GM18517 (cell line): Measurements from ENCODE around the gene ERC2.

Experiments
- ATAC-seq: cut with Tn5 transposase; IDR thresholded peaks from one replicate; pipeline ENCODE4 v1.9.1; 2021; ENCODE audit warnings: mild to moderate bottlenecking, moderate library complexity; ENCODE audit not compliant: unreplicated experiment

Gene ERC2

GRCh38 chr3:55474213-55474632, 994.0 kb downstream of the ERC2 start:
- no peak for ATAC-seq

GRCh38 chr3:55473788-55474187, 994.5 kb downstream of the ERC2 start:
- no peak for ATAC-seq

GRCh38 chr3:55471522-55472280, 996.6 kb downstream of the ERC2 start:
- ATAC-seq: no peak

DNA sequence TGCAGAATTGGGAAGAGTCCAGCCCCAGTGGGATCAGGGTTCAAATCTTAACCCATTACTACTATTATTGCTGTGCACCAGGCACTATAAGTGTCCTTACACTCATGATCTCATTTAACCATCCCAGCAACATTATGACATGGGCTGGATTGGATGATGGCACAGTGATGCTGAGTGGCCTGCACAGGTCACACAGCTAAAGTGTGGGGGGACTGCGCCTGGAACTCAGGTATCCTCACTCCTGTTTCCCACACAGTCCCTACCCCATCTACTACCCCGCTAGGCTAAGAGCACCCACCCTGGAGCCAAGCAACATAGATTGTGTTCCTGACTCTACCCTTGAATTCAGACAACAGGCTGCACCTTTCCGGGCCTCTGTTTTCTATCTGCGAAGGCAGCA, 997.2 kb downstream of the ERC2 start:
- ATAC-seq: no peak

DNA sequence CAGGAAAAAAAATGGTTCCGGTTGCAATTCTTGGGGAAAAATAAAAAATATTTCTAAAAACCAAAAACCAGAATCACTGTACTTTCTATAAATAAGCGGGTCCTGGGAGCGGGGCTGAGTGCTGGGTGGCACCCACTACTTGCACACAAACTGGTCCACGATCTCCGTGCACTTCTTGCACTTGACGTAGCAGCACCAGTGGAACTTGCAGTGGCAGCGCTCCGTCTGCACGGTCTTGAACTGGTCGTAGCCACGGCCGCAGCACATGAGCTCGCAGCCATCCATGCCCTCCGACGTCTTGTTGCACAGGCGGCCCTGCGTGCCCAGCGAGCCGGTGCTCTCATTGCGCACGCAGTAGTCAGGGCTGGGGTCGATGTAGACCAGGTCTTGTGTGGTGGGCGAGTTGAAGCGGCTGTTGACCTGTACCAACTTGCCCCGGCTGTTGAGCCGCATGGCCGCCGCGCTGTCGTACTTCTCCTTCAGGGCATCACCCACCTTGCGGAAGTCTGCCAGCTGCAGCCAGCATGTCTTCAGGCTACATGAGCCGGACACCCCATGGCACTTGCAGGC, 998.2 kb downstream of the ERC2 start:
- no peak for ATAC-seq

DNA sequence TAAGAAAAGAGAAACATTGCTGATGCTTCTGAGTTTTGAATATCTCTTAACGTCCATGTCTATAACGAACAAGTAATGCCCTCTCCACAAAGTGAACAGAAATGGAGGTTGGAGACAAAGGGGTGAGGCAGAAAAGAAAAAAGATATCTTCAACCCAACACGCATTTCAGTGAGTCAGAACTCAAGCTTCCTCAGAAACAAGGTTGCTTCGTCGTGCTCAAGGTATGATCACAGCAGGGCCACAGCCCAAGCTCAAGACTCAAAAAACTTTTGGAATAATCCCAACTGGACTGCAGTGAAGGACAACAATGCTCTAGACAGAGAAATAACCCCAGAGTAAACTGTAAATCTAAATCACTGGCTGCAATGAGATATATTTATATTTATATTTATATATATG, 1000.0 kb downstream of the ERC2 start:
- ATAC-seq: no peak

- ATAC-seq: no peak
These were observed 1001.2 kb downstream of the ERC2 start for GRCh38 chr3:55467099-55467498.

DNA sequence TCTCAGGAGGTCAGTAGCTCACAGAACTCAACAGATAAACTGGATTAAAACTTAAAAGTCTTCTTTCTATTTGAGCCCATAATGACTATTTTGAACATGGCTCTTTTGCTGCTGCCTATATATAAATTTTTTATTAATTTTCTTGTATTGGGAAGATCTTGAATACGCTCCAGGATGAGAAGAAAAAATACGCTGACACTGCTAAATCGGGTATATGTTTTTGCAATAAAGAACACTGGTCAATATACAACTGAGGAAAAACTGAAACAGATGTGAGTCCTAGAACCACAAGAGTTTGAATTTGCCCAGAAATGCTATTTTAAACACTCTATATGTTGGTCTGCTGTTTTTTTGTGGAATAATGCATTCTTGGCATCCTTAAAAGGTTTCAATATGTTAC, 1001.7 kb downstream of the ERC2 start:
- no peak for ATAC-seq

- ATAC-seq: no peak
These were observed 1006.4 kb downstream of the ERC2 start for GRCh38 chr3:55461896-55462295.

DNA sequence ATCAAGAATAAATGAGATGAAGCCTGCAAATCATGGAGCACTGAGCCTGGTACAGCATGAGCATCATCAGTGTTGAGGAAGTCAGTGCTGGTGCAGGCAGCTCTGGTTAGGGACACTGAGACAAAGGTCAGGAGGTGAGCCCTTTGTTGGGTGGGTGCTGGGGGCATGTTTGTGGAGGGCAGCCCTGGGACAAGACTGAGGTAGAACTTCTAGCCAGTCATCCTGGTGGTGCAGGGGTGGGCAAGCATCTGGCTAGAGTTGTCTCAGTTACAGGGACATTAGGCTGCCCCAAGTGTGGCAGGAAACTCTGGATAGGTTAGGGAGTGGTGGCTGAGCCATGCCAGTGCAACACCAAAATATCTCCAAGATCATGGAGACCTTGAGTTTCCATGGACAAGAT, 1008.4 kb downstream of the ERC2 start:
- no peak for ATAC-seq
